GM19193 (cell line): Measurements from ENCODE around the gene TRPM2.

Experiments
- POLR2A ChIP-seq: IDR thresholded peaks from 4 replicates; pipeline ENCODE4 v1.6.1; 2011; ENCODE audit not compliant: insufficient read depth, insufficient read length; ENCODE audit errors: extremely low read depth

TRPM2 gene

GRCh38 chr21:44383216-44383615, 29.8 kb downstream of the TRPM2 start:
- TF ChIP-seq POLR2A = no peak

DNA sequence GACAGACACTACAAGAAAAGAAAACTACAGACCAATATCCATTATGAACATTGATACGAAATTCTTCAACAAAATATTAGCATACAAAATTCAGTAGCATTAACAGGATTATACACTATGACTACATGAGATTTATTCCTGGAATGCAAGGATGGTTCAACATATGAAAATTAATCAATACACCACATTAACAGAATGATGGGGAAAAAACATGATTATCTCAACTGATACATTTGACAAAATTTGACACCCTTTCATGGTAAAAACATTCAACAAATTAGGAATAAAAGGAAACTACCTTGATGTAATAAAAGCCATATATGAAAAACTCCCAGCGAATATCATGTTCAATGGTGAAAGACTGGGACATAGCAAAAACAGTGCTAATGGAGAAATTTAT, 31.5 kb downstream of the TRPM2 start:
- no peak for TF ChIP-seq POLR2A

DNA sequence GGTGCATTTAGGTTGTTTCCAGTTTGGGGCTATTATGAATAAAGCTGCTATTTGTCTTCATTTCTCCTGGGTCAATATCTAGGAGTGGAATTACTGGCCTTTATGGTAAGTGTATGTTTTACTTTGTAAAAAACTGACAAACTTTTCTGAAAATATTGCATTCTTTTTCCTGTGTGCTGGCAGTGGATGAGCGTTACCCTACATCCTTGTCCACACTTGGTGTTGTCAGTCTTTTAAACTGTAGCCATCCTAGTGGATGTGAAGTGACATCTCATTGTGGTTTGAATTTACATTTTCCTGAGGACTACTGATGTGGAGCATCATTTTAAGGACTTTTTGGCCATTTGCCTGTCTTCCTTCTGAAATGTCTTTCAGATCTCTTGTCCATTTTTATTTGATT, 35.9 kb downstream of the TRPM2 start:
- TF ChIP-seq POLR2A = no peak

DNA sequence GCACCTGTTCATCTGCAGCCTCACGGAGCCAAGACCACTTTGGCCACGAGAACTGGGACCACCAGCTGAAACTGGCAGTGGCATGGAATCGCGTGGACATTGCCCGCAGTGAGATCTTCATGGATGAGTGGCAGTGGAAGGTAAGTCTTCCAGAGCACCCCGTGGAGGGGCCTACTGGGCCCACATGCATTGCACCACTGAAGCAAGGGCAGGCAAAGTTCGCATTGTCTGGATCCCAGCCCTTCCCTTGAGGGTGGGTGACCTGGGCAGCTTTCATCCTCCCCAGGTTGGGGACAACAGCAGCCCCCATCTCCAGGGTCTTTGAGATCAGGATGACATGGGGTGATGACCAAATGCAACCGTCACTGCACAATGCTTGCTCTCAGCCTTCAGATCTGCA, 37.5 kb downstream of the TRPM2 start:
- no peak for TF ChIP-seq POLR2A

GRCh38 chr21:44391345-44392091, 38.1 kb downstream of the TRPM2 start:
- no peak for TF ChIP-seq POLR2A

DNA sequence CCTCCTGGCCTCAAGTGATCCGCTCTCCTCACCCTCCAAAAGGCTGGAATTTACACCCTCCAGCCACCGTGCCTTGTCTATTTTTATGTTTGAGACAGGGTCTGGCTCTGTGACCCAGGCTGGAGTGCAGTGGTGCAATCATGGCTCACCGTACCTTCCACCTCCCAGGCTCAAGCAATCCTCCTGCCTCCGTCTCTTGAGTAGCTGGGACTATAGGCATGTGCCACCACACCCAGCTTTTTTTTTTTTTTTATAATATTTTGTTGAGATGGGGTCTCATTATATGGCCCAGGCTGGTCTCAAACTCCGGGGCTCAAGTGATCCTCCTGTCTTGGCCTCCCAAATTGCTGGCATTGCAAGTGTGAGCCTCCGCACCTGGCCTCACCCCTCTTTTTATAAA, 38.8 kb downstream of the TRPM2 start:
- no peak for TF ChIP-seq POLR2A

DNA sequence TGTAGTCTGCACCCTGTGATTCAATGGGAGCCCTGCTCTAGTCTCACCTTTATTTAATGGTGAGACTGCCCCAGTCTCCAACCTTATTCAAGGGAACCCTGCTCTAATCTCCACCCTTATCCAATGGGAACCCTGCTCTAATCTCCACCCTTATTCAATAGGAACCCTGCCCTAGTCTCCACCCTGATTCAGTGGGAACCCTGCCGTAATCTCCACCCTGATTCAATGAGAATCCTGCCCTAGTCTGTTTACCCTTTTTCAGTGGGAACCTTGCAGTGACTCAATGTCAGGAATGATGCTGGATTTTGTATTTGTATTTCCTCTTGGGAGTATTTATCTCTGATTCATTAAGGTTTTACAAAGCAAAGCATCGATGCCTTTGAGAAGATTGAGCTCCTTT, 39.5 kb downstream of the TRPM2 start:
- TF ChIP-seq POLR2A = no peak

- TF ChIP-seq POLR2A = no peak
These were observed 41.3 kb downstream of the TRPM2 start for GRCh38 chr21:44394733-44395132.

GRCh38 chr21:44395260-44395659, 41.8 kb downstream of the TRPM2 start:
- TF ChIP-seq POLR2A = no peak

- no peak for TF ChIP-seq POLR2A
These were observed 44.1 kb downstream of the TRPM2 start for GRCh38 chr21:44397431-44398031.

GRCh38 chr21:44398499-44398898, 45.1 kb downstream of the TRPM2 start:
- TF ChIP-seq POLR2A = no peak

GRCh38 chr21:44399151-44399954, 45.9 kb downstream of the TRPM2 start:
- TF ChIP-seq POLR2A = no peak

- no peak for TF ChIP-seq POLR2A
These were observed 46.8 kb downstream of the TRPM2 start for GRCh38 chr21:44399955-44400790.

GRCh38 chr21:44400791-44401385, 47.5 kb downstream of the TRPM2 start:
- TF ChIP-seq POLR2A = no peak
